ENCODE data around the gene TRIM52.
"Not testable (repeated sequence)": the region's sequence is repeated elsewhere in the genome, so short reads cannot be mapped to it uniquely, and the experiment has no call there.

Gene TRIM52

GRCh38 chr5:181233088-181233800, 27.7 kb downstream of the TRIM52 start:
- DNase-seq: no peak

- no peak for DNase-seq
Measured at GRCh38 chr5:181232593-181232992, 28.4 kb downstream of the TRIM52 start.

- no peak for DNase-seq
Measured at GRCh38 chr5:181231432-181231831, 29.5 kb downstream of the TRIM52 start.

GRCh38 chr5:181230551-181230950, 30.4 kb downstream of the TRIM52 start:
- DNase-seq: no peak

GRCh38 chr5:181229996-181230395, 30.9 kb downstream of the TRIM52 start:
- no peak for DNase-seq

- peak; percentile 46 for DNase-seq
Measured at GRCh38 chr5:181224390-181225229, 36.3 kb downstream of the TRIM52 start.

GRCh38 chr5:181223729-181224389, 37.1 kb downstream of the TRIM52 start:
- DNase-seq: peak; percentile 59

GRCh38 chr5:181223058-181223728, 37.8 kb downstream of the TRIM52 start, which contains the start of gene TRIM41:
Gene TRIM41, plus strand, starts transcription at chr5:181223281. Its CDS starts 719 bp downstream, at chr5:181224000.
- peak; percentile 99 for DNase-seq

GRCh38 chr5:181222630-181223057, 38.3 kb downstream of the TRIM52 start:
- DNase-seq: no peak

- DNase-seq: peak; percentile 98
Measured at GRCh38 chr5:181221792-181222629, 38.9 kb downstream of the TRIM52 start.

GRCh38 chr5:181221105-181221791, 39.7 kb downstream of the TRIM52 start:
- DNase-seq: no peak

GRCh38 chr5:181220178-181220515, 40.8 kb downstream of the TRIM52 start:
- DNase-seq: no peak

- DNase-seq: no peak
Measured at GRCh38 chr5:181219262-181220177, 41.4 kb downstream of the TRIM52 start.

- no peak for DNase-seq
Measured at GRCh38 chr5:181218795-181219124, 42.2 kb downstream of the TRIM52 start.

GRCh38 chr5:181217803-181218062, 43.2 kb downstream of the TRIM52 start:
- DNase-seq: peak; percentile 49

GRCh38 chr5:181217111-181217802, 43.7 kb downstream of the TRIM52 start:
- peak; percentile 82 for DNase-seq

- DNase-seq: peak; percentile 53
Measured at GRCh38 chr5:181215997-181216989, 44.6 kb downstream of the TRIM52 start.

GRCh38 chr5:181214249-181214648, 46.7 kb downstream of the TRIM52 start:
- DNase-seq: not testable (repeated sequence)

GRCh38 chr5:181212934-181213333, 48.0 kb downstream of the TRIM52 start:
- DNase-seq: no peak
